Activated CD4-positive, alpha-beta T cell treated with anti-CD3 and anti-CD28 coated beads, Interleukin-2, amount 50 U/mL, for 1 hour (primary cell): ENCODE data around the gene ANKRA2.
"Not testable (repeated sequence)": the region's sequence is repeated elsewhere in the genome, so short reads cannot be mapped to it uniquely, and the experiment has no call there.

Experiments used
- DNase-seq: peaks from one replicate; pipeline ENCODE4 v3.0.0-alpha.2; 2020

ANKRA2 gene

DNA sequence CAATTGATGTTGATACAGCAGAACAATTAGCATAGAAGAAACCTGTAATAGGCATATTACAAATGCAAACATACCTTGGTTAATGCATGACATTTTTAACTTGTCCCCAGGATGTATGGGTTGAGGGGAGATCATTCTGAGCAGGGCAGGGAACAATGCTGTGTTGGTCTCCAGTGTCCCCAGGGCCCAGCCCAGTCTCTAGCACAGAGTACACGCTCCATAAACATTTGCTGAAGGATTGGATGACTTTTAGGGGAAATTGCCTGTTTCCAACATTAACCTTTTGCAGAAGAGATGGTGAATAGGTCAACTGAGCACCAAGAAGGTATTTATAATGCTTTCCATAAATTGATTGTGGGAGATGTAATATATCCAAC, 20.0 kb downstream of the ANKRA2 start:
- no peak for DNase-seq

DNA sequence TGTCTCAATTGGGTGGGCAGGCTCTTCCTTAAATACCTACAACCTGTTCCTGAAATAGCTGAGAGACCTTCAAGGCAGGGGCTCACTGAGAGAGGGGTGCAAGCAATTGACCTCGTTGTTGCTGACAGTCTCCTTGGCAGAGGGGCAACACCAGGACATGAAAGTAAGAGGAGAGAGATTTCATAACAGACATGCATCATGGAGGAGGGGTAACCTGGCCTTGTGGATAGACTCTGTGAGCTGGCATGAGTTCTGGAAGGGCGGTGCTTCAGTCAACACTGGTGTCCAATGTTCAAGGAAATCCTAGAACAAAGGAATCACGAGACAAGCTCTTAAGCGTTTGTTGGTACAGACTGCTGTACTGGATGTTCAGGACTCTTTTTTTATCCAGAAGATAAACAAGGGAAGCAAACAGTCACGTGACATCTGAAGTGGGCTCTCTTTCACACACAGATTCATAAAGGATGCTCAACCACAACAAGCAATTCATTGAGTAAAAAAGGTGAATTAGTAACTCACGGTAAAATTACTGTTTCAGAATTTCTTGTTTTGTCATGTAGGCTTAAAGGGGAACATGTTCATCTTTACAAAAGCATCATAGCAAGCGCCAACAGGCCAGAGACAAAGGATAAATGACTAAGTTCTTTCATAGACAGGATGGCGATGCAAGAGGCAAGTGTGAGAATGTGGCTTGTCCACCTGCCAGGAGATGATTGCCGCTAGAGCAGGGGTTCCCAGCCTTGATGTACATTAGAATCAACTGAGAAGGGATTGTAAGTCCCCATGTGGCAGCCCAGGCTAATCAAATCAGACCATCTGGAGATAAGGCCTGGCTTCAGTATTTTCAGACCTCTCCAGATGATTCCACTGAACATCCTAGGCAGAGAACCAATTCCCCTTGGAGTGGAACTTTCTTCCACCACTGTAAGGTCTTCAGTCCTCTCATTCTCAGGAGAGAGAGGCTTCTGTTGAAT, 20.7 kb downstream of the ANKRA2 start:
- DNase-seq = no peak

DNA sequence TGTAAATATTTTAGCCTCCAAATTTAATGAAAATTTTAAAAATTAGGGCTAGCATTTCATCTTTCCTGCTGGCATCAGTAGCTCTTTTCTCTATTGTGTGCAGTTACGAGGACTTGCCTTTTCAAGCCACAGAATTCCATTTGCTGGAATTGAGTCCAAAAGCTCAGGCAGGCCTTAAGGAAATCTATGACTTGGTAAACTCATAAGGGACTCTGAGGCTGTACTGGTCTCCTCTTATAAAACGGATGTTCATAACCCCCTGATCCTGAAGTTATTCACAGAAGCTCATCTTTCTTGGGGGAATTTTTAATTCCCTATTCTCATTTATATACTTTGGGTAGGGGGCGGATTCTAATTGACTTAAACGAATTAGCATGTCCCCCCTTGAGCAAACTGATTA, 23.4 kb downstream of the ANKRA2 start:
- no peak for DNase-seq

DNA sequence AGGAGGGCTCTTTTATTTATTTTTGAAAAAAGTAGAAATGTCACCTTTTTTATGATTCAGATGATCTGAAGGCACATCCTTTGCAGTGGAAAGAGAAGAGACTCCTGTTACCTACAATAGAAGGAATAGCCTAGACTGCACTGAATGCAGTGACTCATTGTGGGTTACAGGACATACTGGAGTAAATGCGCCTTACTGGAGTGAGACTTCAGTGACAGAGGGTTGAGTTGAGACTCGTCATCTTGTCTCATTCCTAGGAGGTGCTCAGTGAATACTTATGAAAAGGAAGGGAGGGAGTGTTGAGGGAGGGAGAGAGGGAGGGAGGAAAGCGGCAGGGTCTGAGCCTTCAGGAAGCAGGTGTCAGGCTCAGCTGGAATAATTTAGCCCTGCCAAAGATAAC, 25.2 kb downstream of the ANKRA2 start:
- no peak for DNase-seq

DNA sequence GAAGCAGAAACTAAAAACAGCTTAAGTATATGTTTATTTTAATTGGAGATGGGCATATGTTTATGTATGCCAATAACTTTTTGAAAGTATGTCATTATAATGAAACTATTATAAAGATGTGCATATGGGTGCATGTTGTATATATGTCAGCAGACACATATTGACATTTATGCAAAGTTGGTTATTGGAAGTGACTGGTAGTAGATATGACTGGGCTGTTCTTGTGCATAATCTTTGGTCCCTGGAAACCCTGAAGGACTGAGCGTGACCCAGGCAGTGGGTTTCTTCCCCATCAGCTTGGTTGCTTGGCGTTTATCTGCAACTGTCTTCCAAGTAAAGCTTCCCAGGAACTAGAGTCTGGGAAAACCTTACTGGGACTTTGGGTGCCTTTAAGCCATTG, 25.7 kb downstream of the ANKRA2 start:
- no peak for DNase-seq

DNA sequence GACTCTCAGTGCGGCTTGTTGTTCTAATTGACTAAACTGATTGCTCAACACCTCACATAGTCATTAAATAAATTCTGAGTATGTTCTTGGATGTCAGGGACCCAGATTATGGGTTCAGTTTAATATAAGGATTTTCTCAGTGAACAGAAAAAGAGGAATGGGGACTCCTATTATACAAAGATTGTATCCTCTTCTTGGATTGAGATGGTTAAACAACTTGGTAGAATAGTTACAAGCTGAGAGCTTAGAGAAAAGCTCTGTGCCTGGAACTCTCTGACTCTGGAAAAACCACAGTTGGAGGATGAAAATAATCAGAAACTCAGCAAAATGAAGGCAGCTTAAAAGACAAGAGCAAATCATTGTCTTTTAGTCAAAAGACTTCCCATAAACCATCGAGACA, 30.5 kb downstream of the ANKRA2 start:
- DNase-seq = no peak

DNA sequence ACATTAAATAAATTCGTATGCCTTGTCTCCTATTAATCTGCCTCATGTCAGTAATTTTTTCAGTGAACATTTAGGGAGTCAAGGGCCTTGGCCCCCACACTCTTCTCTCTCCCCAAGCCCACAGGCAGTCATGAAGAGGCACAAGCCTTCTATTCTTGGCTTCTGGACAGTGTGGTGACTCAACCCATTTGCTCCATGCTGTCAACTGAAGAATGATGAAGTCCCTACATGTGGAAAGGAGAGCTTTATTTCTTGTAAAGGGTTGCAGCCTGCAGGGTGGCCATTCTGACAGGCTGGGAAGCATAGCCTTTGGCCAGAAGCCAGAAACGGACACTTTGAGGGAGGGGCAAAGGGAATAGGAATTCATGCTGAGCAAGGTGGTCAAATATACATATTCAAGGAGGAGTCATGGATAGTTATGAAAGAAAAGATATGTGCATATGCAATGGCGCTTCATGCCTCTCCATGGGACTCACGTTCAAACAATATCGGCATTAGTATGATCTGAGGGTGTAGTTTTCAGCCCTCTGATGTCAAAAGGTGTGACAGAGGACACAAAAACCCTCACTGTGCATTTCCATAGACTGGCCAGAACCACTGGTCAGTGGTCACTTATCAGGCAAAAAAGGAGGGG, 31.3 kb downstream of the ANKRA2 start:
- DNase-seq = no peak

DNA sequence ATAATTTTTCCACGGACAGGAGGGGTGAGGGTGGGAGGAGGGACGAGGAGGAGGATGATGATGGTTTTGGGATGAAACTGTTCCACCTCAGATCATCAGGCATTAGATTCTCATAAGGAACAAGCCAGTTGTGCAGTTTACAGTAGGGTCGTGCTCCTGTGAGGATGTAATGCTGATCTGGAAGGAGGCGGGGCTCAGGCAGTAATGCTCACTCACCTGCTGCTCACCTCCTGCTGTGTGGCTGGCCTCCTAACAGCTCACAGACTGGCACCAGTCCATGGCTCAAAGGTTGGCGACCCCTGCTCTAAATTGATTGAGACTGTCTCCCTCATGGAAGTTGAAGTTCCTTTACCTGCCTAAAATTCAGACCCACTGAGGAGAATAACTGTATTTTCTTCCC, 33.2 kb downstream of the ANKRA2 start:
- no peak for DNase-seq

DNA sequence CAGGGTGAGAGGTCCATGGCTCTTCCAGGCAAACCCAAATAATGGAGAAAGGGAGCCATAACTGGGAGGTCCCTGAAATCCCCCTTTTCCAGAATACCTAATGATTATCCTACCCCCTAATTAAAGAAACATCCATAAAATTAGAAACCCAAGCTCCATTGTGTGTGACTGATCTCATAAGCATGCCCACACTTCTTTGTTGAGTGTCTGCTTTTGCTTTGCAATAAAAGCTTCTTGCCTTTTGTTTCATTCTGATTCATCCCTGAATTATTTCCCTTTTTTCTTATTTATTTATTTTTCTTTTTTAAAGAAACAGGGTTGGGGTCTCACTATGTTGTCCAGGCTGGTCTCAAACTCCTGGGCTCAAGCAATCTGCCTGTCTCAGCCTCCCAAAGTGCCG, 34.1 kb downstream of the ANKRA2 start:
- no peak for DNase-seq

DNA sequence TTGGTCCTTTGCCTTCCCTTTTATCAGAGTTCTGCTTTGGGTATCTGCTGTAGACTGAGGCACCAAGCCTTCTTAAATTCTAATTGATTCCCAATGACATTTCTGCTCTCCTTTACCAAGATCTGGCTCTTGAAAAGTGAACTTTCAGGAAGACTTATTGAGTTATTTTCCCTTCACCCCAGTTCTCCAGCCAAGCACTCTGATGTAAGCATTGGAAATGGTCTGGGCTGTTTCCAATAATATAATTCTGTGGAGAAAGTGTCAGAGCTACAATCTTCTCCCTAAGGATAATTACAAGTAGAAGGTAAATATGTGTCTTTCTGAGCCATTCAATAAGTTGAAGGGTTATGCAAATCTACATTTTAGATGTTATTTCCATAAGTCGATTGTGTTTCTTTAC, 36.4 kb downstream of the ANKRA2 start:
- no peak for DNase-seq

DNA sequence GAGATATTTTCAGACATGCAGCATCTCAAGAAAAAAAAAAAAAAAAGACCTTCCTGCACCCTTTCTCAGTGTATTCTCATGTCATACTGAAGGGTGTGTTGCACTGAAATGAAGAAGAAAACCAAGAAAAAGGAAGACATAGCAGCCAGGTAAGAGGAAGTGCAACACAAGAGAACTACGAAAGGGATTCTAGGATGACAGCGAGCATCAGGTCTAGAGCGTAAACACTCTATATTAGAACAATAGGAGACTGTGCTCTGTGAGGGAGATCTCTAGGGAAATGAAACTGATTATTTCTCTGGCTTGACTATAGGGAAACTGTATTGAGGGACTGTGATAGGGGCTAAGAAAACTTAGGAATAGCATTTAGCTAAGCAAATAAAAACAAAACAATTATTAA, 37.2 kb downstream of the ANKRA2 start:
- DNase-seq = no peak

DNA sequence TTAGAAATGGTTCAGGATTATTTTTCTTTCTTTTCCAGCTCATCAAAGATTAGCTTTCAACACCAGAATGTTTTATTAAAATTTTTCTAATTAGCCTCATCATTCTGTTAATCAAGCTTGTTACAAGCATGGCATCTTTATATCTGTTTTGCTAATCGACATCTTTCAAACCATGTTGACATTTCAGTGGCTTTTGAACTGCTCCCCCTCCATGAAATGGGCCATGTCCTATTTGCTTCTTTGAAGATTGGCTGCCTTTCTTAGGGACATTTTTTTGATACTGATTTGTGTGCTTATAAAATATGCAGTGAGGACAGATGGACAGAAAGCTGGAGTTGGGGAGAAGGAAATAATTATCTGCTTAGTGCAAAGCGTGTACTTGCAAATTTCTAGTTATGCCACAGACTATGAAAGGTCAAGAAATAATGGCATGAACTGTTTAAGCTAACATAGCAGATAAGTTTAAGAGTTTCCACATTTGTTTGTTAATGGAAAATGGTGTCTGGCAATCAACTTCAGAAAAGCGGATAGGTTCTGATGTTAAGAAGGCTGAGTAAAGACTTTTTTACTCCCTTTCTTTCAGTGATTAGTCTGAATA, 39.7 kb downstream of the ANKRA2 start:
- no peak for DNase-seq

DNA sequence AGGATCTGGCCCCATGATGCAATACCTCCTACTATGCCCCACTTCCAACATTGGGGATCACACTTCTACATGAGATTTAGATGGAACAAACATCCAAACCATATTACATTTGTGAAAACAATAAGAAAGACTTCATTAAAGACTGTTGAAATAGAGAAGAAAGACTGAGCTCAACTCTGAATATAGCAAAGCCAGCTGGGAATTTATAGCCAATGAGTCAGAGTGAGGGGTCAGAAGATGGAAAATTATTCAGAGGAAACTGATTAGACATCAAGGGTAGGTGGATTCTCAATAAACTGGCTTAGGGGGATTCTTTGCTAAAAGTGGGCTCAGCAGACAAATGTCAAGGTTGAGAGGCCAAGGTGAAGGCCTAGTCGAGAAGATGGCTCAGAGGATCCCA, 41.6 kb downstream of the ANKRA2 start:
- no peak for DNase-seq

DNA sequence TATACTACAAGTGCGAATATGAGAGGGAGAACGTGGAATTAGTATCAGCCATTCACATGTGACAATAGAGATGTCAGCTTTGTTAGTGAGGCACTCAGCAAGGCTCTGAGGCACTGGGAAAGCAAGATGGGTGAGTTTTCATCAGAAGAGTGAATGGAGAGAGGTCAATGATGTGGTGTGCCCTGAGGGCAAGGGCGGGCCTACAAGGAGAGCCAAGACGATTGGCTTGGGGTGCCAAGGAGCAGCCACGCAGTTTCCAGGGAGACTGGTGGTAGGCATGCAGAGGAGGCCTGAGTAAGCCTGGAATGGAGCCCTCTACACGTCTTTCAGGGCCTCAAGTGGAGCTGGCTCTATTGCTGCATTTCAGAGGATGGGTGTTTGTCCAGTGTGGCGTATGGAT, 42.5 kb downstream of the ANKRA2 start:
- DNase-seq = no peak

DNA sequence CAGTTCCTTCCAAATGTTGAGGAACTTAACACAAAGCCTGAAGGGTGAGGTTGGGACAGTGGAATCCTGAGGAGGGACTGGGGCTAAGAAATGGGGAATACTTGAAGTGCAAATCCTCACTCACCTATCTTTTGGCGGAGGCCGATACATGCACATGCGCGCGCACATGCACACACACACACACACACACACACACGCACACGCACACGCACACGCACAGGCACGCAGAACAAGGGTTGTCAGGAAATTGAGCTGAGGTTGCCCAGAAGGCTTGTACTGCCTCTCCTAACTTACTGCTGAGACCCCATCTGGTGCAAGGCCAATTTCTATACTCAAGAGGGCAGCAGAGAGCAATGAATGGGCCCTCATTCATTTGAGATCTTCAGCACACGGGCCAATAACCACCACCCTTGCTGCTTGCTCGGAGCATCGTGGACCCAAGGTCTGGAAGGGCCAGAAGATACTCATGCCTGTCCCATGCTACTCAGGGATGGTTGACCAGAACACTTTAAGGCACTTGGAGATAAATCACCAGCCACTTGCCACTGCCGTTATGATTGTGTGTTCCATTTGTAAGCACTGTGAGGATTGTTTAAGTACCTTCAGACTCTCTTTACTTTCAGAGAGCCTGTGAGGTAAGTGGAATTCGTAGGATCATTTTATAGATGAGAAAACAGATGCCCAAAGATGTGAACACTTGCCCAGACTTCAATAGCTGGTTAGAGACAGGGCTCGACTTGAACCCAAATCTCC, 45.7 kb downstream of the ANKRA2 start:
- DNase-seq = peak; percentile 58

DNA sequence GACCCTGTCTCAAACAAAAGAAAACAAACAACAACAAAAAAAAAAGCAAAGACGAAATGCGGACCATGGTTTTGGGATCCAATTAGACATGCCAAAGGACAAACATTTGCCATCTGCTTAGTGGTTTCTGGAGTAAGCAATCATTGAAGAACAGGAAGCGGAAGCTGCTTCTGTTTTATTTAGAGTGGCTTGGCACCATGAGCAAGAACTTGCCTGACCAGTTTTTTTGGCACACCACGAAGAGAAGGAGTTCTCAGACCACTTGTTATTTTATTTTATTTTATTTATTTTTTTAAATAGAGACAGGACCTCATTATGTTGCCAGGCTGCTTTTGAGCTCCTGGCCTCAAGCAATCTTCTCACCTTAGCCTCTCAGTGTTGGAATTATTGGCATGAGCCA, 50.2 kb downstream of the ANKRA2 start:
- DNase-seq = no peak

DNA sequence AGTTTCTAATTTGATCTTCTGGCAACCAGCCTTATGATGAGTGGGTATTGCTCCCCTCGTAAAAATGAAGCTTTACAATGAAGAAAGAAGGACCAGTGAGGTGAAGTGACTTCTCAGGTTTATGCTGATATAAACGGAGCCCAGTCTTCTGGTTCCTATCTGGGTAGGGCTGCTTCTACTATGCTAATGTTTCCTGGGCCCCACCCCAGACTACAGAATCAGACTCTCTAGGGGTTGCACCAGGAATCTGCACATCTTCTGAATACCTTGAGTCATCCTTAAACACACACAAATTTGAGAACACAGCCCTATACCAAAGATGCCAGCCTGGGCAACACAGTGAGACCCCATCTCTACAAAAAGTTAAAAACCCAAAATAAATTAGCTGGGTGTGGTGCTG, 51.0 kb downstream of the ANKRA2 start:
- no peak for DNase-seq

DNA sequence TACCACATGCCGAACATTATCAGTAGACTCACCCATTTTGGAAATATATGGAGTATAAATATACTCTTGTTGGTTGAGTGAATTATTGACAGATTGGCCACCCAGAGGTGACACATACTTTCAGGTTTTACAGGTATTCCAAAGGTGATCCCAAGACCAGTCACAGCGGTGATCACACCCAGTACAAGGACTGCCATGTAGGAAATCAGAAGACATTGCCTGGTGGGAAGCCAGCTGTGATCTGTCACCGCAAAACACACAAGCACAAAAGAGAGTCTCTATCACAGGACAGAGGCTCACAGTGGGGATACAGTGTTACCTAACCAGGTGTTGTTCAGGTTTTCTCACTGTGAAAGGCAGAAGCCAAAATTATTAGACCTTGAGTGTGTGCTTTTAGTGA, 51.4 kb downstream of the ANKRA2 start:
- no peak for DNase-seq

DNA sequence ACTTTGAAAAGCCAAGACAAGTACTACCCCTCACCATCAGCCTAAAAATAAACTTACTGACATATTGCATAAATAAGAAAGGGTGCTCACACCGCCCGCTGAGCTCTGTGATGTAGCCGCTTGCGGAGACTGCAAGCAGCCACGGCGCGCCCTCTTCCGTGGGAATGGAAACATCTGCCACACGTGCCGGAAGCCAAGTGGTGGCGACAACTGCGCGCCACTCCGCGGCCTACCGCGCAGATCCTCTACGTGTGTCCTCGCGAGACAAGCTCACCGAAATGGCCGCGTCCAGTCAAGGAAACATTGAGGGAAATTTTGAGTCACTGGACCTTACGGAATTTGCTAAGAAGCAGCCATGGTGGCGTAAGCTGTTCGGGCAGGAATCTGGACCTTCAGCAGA, 56.9 kb downstream of the ANKRA2 start:
- DNase-seq = not testable (repeated sequence)

DNA sequence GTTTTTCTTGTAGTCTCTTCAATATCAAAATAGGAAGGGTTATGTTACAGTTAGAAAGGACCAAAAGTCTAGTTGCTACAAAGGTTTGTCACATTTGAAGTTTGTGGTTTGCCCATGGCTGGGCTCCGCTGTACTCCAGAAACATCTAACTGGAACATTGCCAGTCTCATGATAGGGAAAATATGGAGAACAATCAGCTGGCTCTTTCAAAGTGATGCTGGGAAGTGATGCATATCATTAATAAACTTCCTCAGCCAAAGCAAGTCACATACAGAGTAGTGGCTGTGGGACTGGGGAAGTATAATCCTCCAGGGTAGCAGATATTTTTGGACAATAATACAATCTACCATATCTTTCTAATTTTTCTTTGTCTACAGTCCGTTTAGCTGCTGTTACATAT, 58.4 kb downstream of the ANKRA2 start:
- no peak for DNase-seq

DNA sequence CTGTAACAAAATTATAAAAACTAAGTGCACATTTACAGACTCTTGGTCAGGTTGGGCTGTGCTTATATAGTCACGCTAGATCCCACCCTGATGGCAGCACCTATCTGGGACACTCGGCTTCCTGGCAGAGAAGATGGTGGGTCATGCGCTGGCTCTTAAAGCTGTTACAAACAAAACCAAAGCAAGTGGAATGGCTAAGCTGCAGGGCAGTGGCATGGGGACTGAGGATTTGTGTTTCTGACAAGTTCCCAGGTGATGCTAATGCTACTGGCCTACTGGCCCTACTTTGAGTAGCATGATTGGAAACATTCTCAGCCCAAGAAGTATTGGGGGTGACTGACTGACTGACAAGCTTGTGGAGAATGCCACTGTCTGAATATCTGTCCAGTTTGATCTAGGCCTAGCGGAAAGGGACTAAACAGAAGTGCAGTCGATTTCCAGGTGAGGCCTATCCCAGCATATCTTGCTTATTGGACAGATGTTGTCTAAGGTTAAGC, 58.9 kb downstream of the ANKRA2 start:
- no peak for DNase-seq
